ENCODE measurements around the gene CBX4. TPM values are rescaled to one million over a fixed set of nuclear protein-coding genes. Genes with fewer than 3 reads are reported as not detected.

CBX4 gene
- total and polyA plus RNA-seq, 10 of the 15 experiments (the other 5 are each of a cell fraction or from before 2014, with no cell fraction given): 0.69 to 24.6 (median 4.2) TPM

DNA sequence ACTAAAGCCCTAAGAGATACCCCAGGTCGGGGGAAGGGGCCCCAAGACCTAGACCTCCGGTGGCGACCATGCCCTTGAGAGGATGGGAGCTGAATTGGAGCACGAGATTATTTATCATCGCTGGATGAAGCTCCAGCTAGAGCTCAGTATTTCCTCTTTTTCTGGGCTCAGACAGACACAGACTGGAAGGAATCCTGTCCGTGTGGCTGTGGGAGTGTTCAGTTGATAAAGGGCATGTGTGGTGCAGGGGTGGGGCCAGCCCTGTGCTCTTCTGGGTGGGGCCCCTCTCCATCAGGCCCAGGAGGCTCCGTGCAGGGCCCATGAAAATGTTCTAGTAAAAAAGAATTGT lies 6.3 kb upstream of the CBX4 start:
- Histone ChIP-seq H4K20me1 (ENCODE audit: control insufficient read depth, insufficient read depth) (no peaks in the 10 kb centered on the region), H3K27ac (ENCODE audit: control insufficient read depth, insufficient read depth) (no peak overlapping the region), H3K27me3 (replicated peaks in 1 of 2; ENCODE audit: control insufficient read depth in 2 of 2, insufficient read depth in 2 of 2, low read length in 1 of 2) (peaks cover 19 to 40% of the 10 kb centered on the region in 2 experiments), H3K9ac (ENCODE audit: control insufficient read depth, insufficient read depth, low read length) (no peak overlapping the region), H3K4me2 (ENCODE audit: control insufficient read depth, insufficient read depth) (no peak overlapping the region), H3K36me3 (ENCODE audit: control insufficient read depth in 2 of 2, insufficient read depth in 2 of 2, low read length in 1 of 2) (no peaks in the 10 kb centered on the region), H3K9me3 (replicated peaks; ENCODE audit: control insufficient read depth, insufficient read depth, low read length) (no peaks in the 10 kb centered on the region; the same call in 2 of the 3 replicates), H3K4me1 (ENCODE audit: control insufficient read depth, insufficient read depth, low read length) (peaks cover 8% of the 10 kb centered on the region), H2AFZ (ENCODE audit: control insufficient read depth, low read depth, low read length) (no peak overlapping the region), H3K4me3 (no peak overlapping the region), H3K79me2 (ENCODE audit: control insufficient read depth, insufficient read depth, low read length) (no peaks in the 10 kb centered on the region)
- FAIRE-seq: no peak
- in situ Hi-C loops (cut with MboI): no loop called here
- ChIA-PET RAD21 (ENCODE audit: unreplicated experiment) (interaction anchor here (0.6 to 1.8 kb wide), 5 partner anchors 34 to 125 kb away, joined by 3 to 5 read pairs (median 3); partner anchors contain the start of gene CBX8), POLR2A (no interaction called here), CTCF (interaction anchor here (0.6 to 1.8 kb wide), 9 partner anchors 10 to 125 kb away, joined by 3 to 10 read pairs (median 3); partner anchors contain the start of gene CBX2), SMC1A (ENCODE audit: uncharacterized antibody, unreplicated experiment) (interaction anchor here (1.1 to 2.0 kb wide), 2 partner anchors 13 to 125 kb away, joined by 3 to 5 read pairs; no protein-coding TSS in a partner anchor)
- 14% methylated on average over 7 of the region's 7 CpGs for WGBS (ENCODE audit: insufficient coverage, insufficient replicate concordance, low lambda C conversion rate, missing lambda C conversion rate)
- TF ChIP-seq JUND (IDR thresholded peaks at IDR 0.05; ENCODE audit: low read depth, low read length): no peak
- no peak for TF ChIP-seq USF1 (IDR thresholded peaks at IDR 0.05; ENCODE audit: borderline replicate concordance, extremely low read length, insufficient read depth, low read depth, low read length)
- TF ChIP-seq, protein P1, sequence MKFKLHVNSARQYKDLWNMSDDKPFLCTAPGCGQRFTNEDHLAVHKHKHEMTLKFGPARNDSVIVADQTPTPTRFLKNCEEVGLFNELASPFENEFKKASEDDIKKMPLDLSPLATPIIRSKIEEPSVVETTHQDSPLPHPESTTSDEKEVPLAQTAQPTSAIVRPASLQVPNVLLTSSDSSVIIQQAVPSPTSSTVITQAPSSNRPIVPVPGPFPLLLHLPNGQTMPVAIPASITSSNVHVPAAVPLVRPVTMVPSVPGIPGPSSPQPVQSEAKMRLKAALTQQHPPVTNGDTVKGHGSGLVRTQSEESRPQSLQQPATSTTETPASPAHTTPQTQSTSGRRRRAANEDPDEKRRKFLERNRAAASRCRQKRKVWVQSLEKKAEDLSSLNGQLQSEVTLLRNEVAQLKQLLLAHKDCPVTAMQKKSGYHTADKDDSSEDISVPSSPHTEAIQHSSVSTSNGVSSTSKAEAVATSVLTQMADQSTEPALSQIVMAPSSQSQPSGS (IDR thresholded peaks at IDR 0.05; ENCODE audit: low read length): no peak
- TF ChIP-seq USF2 (IDR thresholded peaks at IDR 0.05; ENCODE audit: borderline replicate concordance, low read depth, low read length): no peak
- TF ChIP-seq EP300 (IDR thresholded peaks at IDR 0.05; ENCODE audit: borderline replicate concordance in 1 of 2, control insufficient read depth in 1 of 2, low read depth in 2 of 2, low read length in 2 of 2): no peak
- TF ChIP-seq CREM (IDR thresholded peaks at IDR 0.05; ENCODE audit: low read depth): no peak
- no peak for DNase-seq (ENCODE audit: low read depth, low spot score)
- BruUV-seq (replicated peaks): no TSS peak
- intact Hi-C loops (cut with micrococcal nuclease; ENCODE audit: unreplicated experiment): loop anchor here (5.0 to 10.0 kb wide), 2 partner anchors 77 to 129 kb away; no protein-coding TSS in a partner anchor
- no peak for ATAC-seq
